Measurements from ENCODE around the gene SAT2.

GRCh38 chr17:7626307-7626706, 1.3 kb downstream of the SAT2 start:
- TF ChIP-seq CTCF (conservative IDR thresholded peaks at IDR 0.05) (no peak), EZH2 (IDR thresholded peaks at IDR 0.05; ENCODE audit: low read depth) (no peak)

All from PC-9 (cell line).